GM19455 (cell line): ENCODE results near the gene ZNF282.
A peak's percentile ranks its signal among the peaks of the same experiment; 100 is the strongest.

ENCODE experiments used
- ATAC-seq: cut with Tn5 transposase; IDR thresholded peaks from one replicate; pipeline ENCODE4 v1.9.1; 2021; ENCODE audit not compliant: unreplicated experiment

Gene ZNF282

DNA sequence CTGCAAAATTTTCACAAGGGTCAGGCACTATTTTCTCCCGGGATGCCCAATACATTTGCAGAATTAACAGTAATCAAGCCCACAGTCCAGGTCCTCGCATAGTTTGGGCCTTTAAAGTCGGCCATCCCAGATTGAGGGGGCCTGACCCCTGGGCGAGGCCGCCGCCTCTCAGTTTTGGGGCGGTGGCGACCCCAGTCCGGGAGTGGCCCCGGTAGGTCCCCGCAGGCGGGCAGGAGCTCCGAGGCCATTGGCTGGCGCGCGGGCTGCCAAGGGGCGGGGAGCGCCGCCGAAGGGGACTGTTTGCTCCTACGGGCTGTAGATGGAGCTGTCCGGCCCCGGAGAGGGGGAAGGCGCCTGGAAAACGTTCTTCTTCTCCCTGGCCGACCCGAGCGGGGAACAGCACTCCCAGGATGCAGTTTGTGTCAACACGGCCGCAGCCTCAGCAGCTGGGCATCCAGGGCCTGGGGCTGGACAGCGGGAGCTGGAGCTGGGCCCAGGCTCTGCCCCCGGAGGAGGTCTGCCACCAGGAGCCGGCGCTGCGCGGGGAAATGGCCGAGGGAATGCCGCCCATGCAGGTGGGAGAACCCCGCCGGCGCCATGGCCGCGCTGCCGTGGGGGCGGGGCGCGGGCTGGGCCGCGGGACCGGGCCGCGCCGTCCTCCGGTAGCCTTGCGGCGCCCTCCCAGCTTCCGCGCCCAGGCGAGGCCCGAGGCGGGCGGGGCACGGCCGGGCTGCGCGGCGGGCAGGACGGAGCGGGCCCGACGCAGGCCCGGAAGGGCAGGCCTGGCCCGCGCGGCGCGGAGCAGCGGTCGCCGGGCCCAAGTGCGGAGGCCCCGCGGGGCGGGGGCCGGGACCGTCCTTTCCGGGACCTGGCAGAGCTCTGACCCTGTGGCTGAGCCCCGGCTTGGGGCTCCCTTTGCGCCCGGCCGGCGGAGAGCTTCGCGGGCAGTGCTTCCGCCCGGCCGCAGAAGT lies at the start of gene ZNF282:
Gene ZNF282, plus strand, starts transcription at position 367 of the 971 bp plus-strand sequence. Its CDS starts 44 bp downstream, at position 411.
- ATAC-seq: peak; percentile 91

DNA sequence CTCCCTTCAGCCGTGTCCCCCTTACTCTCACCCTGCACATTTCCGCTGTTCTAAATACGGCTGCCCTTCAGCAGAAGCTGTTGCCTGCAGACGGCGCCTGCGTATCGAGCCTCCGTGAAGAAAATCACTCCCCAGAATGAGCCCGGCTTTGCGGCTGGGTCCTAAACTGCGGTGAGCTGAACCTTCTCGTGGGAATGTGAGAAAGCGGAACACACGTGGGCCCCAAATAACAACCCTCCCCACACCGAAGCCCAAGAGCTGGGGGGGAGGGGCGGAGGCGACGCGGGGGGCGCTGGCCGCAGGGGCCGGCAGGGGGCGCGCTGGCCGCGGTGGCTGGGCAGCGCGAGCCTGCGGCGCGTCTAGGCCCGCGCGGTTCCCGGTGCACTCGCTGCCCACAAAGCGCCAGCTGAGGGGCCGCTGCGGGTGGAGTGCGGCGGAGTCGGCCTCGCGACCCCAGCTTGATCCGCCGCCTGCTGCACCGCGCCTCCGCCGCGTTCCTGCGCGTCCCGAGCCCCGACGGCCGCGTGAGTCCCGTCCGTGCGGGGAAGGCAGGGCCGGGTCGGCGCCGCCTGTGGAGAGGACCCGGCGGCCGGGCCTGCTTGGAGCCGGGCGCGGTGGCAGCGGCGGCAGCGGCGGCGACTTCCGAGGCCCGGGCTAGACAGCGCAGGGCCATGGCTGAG lies 48.1 kb upstream of the ZNF282 start, which contains the start of gene ZNF398:
Gene ZNF398, plus strand, starts transcription at position 382 of the 680 bp plus-strand sequence. Its CDS starts 290 bp downstream, at position 672.
- peak; percentile 69 for ATAC-seq

DNA sequence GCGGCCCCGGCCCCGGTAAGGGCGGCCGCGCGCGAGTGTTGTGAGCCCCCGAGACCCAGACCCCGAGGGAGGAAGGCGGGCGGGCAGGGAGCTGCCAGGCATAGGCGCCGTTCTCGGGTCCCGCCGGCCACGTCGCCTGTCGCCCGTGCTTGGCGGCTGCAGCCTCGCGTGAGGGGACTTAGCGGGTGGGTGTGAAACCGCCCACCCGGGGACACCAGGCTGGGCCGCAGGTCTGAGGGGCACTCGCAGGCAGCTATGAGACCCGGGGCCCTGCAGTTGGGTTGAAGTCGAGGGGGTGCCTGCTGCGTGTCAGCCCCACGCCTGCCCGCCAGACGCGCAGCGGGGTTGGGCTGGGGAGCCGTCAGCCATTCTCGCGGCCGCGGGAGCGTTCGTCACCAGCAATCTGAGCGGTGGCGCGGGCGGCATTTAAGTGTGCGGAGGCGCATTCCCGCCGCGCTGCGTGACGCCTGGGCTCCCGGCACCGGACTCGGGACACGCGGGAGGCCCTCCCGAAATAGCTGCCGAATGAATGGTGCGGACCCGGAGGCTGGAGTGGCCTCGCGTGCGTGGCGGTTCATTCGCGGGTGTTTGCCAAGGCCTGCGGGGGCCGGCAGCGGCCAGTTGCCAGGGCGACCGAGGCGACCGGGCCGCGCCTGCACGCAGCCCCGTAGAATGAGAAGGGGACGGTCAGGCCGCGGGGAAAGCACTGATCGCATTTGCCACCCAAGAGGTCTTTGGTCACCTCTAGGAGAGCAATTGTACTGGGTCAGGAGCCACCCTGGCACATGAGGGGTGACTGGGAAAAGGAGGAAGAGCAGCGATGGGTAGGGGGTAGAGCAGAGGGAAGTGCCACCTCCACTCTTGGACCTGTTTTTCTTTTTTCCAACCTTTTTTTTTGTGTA lies 47.3 kb upstream of the ZNF282 start:
- peak; percentile 38 for ATAC-seq

DNA sequence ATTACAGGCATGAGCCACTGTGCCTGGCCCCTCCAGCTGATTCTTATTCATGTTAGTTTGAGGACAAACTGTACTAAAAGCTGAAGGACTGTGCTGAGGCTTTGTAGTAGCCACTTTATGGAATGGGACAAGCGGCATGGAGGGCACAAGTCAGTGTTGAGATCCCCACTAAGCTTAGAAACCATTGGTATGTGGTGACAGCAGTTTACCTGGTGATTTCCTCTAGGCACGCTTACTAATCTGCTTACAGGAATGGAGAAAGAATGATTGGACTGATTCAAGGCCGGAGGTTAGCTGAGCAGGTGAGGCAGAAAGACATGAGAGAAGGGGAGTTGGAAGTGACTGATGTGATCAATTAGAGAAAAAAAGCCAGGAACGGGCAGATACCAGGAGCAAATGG lies 44.4 kb upstream of the ZNF282 start:
- no peak for ATAC-seq

DNA sequence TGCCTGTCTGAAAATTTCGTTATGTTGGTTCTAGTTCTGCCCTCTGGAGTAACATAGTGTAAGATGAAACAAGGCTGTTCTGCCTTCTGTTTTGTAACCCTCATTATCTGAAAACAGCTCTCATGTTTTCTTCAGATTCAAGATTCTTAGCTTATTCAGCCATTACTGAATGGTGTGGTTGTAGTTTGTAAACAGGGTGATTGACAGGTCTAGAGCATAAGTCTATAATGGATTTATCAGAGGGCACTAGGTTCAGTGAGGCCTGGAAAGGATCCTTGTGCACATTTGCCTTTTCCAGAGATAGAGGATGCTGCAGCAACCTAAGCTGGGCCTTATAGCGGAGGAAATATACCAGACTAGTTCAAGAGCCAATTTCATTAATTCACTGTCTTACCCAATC lies 42.0 kb upstream of the ZNF282 start:
- ATAC-seq: no peak

DNA sequence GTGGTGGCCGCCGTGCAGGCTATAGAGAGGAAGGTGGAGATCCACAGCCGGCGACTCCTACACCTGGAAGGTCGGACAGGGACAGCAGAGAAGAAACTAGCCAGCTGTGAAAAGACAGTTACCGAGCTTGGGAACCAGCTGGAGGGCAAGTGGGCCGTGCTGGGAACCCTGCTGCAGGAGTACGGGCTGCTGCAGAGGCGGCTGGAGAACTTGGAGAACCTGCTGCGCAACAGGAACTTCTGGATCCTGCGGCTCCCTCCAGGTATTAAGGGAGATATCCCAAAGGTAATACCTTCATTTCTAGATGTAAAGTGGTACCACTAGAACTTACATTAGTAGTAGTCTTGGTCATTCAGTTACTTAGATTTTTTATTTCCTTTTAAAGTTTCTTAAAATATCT lies 41.3 kb upstream of the ZNF282 start:
- no peak for ATAC-seq

DNA sequence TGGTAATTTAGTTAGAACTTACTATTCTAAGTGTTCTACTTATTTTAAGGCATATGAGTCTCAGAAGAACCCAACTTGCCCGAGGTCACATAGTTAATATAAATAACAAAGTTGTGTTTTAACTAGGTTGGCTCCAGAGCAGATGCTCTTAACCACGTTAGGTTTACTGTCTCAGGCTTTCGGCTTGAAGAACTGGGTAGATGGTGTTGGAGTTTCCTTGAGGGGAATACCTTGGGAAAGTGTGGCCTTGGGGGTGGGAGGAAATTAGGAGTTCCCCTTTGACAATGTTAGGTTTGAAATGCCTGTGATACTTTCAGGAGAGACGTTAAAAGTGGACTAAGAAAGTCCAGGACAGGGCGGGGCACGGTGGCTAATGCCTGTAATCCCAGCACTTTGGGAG lies 38.4 kb upstream of the ZNF282 start:
- ATAC-seq: no peak

DNA sequence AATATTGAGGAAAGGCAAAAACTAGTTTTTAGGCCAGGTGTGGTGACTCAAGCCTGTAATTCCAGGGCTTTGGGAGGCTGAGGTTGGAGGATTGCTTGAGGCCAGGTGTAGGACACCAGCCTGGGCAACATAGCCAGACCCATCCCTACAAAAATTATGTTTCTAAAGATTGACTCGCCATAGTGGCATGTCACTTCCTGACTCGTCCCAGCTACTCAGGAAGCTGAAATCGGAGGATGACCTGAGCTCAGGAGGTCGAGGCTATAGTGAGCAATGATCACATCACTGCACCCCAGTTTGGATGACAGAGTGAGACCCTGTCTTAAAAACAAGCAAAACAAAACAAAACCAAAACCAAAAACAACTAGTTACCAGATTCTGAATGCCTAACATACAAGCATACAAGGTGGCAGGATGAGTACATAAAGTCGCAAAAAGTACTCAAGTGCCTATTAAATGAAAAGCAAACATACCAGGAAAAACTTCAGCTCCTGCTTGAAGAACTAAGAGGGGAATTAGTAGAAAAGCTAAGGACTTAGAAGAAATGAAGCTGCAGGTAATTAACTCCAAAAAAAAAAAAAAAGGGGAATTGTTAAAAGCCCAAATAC lies 34.0 kb upstream of the ZNF282 start:
- ATAC-seq: no peak

DNA sequence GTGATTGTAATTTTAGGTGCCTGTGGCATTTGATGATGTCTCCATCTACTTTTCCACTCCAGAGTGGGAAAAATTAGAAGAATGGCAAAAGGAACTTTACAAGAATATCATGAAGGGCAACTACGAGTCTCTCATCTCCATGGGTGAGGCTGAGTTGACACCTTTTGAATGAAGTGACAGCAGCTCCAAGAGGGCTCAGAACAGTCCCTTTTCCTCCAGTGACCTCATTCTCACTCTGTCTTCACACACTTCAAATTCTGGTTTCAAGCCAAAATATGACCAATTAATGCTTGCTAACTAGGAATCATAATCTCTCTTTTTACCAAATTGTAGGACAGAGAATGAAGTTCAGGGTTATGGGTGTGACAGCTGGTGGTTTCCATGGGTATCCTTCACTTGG lies 29.2 kb upstream of the ZNF282 start:
- no peak for ATAC-seq

DNA sequence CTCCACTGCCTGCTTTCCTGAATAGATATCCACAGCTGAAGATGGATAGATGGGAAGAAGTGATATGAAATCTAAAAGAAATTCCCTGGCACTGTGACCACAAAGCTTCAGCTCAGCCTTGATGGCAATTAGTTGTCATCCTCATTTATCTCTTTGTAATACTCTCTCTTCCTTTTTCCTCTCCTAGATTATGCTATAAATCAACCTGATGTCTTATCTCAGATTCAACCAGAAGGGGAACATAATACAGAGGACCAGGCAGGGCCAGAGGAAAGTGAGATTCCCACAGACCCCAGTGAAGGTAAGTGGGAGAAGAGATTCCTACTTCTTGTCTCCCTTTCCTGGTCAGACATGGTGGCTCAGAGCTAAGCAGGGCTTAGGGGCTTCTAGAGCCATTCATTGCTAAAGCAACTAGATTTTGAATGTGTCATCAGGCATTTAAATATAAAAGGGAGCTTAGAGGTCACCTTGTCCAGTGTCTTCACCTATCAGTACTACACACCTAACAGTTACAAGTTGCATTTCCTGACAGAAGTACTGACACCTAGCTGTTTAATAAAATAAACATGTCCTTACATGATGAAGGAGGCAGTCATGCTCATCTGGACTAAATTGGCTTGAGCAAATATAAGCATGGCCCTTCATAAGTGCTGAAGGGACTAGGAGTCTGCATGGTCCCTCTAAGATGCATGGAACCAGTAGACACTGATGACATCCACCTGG lies 28.6 kb upstream of the ZNF282 start:
- no peak for ATAC-seq

DNA sequence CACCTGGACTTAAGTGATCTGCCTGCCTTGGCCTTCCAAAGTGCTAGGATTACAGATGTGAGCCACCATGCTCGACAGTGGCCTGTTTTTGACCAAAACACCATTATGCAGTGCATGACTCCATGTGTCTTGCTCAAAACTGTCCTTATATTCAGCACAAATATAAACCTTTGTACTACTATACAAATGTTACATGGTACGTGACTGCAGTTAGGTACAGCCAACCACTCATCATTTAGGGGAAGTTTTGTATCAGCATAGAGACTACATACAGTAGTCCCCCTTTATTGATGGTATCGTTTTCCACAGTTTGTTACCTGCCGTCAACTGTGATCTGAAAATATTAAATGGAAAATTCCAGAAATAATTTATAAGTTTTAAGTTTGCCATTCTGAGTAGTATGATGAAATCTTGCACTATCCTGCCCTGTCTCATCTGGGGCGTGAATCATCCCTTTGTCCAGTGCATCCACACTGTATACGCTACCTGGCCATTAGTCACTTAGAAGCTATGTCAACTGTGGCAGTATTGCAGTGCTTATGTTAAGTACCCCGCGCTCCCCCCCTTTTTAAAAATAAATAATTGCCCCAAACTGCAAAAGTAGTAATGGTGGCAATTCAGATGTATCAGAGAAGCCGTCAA lies 23.3 kb upstream of the ZNF282 start:
- ATAC-seq: no peak

DNA sequence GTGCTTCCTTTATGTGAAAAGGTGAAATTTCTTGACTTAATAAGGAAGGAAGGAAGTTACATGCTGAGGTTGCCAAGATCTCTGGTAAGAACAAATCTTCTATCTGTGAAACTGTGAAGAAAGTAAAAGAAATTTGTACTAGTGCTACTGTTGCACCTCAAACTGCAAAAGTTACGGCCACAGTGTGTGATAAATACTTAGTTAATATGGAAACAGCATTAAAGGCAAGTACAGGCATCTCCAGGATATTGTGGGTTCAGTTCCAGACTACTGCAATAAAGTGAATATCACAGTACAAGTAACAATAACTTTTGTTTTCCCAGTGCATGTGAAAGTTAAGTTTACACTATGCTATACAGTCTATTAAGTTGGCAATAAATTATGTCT lies 22.8 kb upstream of the ZNF282 start:
- ATAC-seq: no peak

DNA sequence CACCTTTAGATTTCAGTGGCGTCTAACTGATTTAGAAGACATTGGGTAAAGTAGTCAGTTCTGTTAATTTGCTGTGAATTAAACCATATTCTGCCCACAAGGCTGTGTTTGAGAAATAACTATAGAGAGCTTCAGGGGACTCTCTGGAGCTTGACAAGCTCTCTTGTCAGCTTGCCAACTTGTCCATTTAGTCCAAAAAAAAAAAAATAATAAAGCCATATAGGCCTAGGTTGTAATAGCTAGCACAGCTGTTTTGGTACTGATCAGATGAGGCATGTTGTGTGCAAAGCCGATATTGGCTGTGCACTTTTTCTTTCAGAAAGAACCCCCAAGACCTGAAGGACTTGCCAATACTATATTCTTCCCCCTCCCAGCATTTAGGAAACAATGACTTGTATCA lies 20.2 kb upstream of the ZNF282 start:
- no peak for ATAC-seq

DNA sequence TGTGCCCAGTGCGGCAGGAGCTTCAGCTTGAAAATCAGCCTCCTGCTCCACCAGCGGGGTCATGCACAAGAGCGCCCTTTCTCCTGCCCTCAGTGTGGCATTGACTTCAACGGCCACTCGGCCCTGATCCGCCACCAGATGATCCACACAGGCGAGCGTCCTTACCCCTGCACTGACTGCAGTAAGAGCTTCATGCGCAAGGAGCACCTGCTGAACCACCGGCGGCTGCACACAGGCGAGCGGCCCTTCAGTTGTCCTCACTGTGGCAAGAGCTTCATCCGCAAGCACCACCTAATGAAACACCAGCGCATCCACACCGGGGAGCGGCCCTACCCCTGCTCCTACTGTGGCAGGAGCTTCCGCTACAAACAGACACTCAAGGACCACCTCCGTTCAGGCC lies 16.1 kb upstream of the ZNF282 start:
- ATAC-seq: no peak

DNA sequence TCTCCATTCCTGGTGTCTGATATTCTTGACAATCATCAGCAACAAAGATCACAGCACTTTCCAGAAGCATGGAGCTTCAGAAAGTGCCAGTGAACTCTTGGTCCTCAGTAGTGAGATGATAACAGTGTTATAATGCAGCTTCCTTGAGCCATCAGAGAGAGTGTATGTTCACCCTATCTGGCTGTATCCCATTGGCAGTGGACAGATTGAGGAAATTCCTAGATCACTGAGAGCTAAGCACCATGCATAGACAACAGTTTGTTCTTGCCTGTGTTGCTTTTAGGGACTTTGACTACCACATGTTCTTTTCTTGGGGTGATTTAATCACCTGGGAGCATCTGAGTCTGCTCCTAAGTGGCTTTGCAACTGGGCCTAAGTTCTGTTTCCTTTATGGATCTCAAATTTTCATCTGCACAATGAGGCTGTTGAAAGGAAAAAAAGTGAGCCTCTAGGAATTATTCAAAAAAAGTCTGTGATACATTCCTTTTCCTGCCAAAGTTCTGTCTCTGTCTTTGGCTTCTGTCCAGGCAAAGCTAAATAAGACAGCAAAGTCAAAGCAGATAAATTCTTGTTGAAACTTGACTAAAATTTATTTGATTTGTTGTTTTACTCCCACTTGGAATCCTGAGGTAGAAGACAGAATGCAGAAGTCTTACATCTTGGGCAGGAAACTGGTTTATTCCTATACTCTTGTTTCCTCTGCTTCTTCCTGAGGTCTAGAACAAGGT lies 14.5 kb upstream of the ZNF282 start:
- ATAC-seq: no peak

DNA sequence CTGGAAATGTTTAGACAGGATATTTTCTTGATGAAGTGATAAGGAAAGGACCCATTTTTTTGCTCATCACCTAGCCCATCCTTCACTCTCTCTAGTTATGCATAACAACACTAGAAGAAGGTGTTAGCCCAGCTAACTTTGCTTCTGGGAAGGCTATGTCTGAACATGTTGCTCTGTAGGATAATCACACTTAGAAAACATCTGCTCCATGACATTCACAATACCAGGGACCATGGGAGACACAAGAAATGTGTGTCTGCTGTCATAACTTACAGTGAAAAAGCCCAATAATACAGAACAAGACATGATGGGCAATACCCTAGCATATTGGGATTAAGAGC lies 13.9 kb upstream of the ZNF282 start:
- ATAC-seq: no peak

DNA sequence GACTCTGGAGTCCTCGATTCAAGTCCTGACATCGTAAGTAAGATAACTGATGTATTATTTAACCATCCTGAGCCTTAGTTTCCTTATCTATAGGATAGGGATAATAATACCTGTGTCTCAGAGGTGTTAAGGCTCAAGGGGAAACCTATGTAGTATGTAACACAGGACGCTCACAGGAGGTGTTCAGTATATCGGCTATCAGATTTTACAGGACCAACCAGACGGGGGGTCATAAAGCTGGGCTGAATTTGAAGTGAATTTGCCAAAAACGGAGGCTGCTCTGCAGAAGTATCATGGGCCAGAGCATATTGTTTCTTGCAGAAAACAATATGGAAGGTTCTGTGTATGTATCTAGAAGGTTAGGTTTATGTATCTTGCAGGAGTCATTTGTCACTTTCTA lies 11.1 kb upstream of the ZNF282 start:
- ATAC-seq: no peak

DNA sequence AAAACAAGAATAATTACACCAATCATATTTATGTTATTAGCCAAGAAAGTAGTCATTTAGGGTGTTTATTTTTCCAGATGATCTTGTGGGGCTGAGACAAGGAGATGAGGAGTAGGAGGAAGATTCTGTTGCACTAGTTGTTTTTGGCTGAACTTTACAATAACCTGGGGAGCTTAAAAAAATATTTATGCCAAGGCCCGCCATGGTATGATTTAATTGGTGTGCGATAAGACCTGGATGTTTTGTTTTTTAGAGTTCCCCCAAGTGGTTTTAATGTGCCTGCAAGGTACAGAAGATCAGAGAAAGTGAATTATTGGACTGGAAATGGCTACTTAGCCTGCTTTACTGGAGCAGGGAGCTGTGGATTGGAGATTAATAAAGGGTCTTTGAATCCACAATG lies 7.1 kb upstream of the ZNF282 start:
- ATAC-seq: no peak

DNA sequence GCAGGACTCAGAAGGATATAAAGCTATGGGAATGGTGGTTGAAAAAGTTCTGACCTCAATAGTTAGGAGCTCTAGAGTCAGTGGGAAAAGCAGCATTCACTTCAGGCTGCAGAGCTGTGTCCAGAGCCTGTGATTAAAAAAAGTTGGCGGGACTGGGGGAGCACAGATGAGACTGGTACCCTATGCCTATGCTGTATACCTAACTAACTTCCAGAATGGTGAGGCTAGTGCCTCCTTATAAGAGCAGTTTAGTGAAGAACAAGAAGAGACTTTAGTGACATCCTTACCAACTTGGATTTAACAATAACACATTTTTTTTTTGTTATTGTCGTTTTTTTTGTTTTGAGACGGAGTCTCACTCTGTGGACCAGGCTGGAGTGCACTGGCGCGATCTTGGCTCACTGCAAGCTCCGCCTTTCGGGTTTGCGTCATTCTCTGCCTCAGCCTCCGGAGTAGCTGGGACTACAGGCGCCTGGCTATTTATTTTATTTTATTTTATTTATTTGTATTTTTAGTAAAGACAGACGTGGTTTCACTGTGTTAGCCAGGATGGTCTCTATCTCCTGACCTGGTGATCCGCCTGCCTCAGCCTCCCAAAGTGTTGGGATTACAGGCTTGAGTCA lies 6.6 kb upstream of the ZNF282 start:
- ATAC-seq: no peak
